K562 (cell line): ENCODE results near the gene TBC1D1. TPM values are rescaled to one million over a fixed set of nuclear protein-coding genes. Genes with fewer than 3 reads are reported as not detected.

Experiments used
- ATAC-seq: fragments of 200-7000 bp; cut with Tn5 transposase; 3 replicates; pipeline ENCODE4 v1.9.1; 2020; ENCODE audit warnings: moderate library complexity
- BruUV-seq: library from RNA; stranded (reverse); fragments of 400-500 nt; replicated peaks from 2 replicates; lab custom pipeline; 2021; lab: Mats Ljungman, UMichigan
- CTCF ChIA-PET: fragments of 300-600 bp; formaldehyde crosslinking; extraction: SDS; loops from one replicate; lab custom pipeline; 2021; ENCODE audit warnings: low intra/inter-chr PET ratio; lab: Yijun Ruan, JAX
- POLR2A ChIA-PET: fragments of 300-600, 350-650 bp; sonication (Branson Sonifier 250); formaldehyde crosslinking; extraction: SDS; loops from one replicate; lab custom pipeline; 2021; ENCODE audit warnings: antibody characterized with exemption, inconsistent platforms; lab: Yijun Ruan, JAX
- DNase-seq, 4 experiments: peaks; one replicate each; pipeline versions ENCODE4 v3.0.0 to v3.0.0-alpha.2; 2011 to 2018; ENCODE audit warnings: low spot score in 3 of 4, mixed read lengths in 3 of 4; ENCODE audit errors: extremely low read depth in 1 of 4
- FAIRE-seq: peaks from 2 replicates; lab custom pipeline; 2011; peaks lifted over from hg19 to GRCh38; lab: Jason Lieb, UNC
- H2AFZ ChIP-seq: 2 replicates; pipeline ENCODE4 v1.6.0; 2011; ENCODE audit warnings: low read depth, low read length, control low read depth, inconsistent platforms
- H3K27ac ChIP-seq: fragments of 200-600 bp; 3 replicates; pipeline ENCODE4 v1.8.0; 2011; ENCODE audit warnings: low read depth, mild to moderate bottlenecking, control low read depth, inconsistent platforms, low read length, moderate library complexity, mixed read lengths; ENCODE audit errors: extremely low read depth
- H3K27me3 ChIP-seq, 2 experiments: fragments of 300-600 bp in 1 of 2; 2 replicates in 1 of 2; 3 replicates in 1 of 2; pipeline versions ENCODE4 v1.6.0 to v1.8.0; 2011; ENCODE audit warnings: inconsistent platforms in 2 of 2, low read length in 2 of 2, mild to moderate bottlenecking in 1 of 2, mixed read lengths in 1 of 2, moderate library complexity in 1 of 2; ENCODE audit not compliant: control insufficient read depth in 2 of 2, insufficient read depth in 2 of 2
- H3K36me3 ChIP-seq: fragments of 300-600 bp; 3 replicates; pipeline ENCODE4 v1.8.0; 2011; ENCODE audit warnings: mild to moderate bottlenecking, low read length, inconsistent platforms; ENCODE audit not compliant: control insufficient read depth, insufficient read depth
- H3K4me1 ChIP-seq, 2 experiments: fragments of 200-600 bp in 1 of 2; replicated peaks in 1 of 2; 2 replicates in 1 of 2; 3 replicates in 1 of 2; pipeline versions ENCODE4 v1.5.1 to v1.8.0; 2011; ENCODE audit warnings: inconsistent platforms in 2 of 2, low read length in 2 of 2, mild to moderate bottlenecking in 1 of 2, mixed read lengths in 1 of 2, moderate library complexity in 1 of 2; ENCODE audit not compliant: control insufficient read depth in 2 of 2, insufficient read depth in 2 of 2
- H3K4me2 ChIP-seq: 2 replicates; pipeline ENCODE4 v1.6.1; 2011; ENCODE audit warnings: low read length, control low read depth, inconsistent platforms, mixed read lengths; ENCODE audit not compliant: insufficient read depth
- H3K4me3 ChIP-seq: fragments of 200-600 bp; sonication (generic), shearing (Covaris generic); 2 replicates; pipeline ENCODE4 v1.5.1; 2016; ENCODE audit warnings: control low read depth, inconsistent platforms
- H3K79me2 ChIP-seq: fragments of 200-600 bp; 3 replicates; pipeline ENCODE4 v1.8.0; 2011; ENCODE audit warnings: low read length, inconsistent platforms; ENCODE audit not compliant: control insufficient read depth, insufficient read depth
- H3K9ac ChIP-seq, 2 experiments: 2 replicates each; pipeline versions ENCODE4 v1.6.0 to v1.6.1; 2011; ENCODE audit warnings: low read depth in 2 of 2, low read length in 2 of 2, control low read depth in 1 of 2, inconsistent platforms in 1 of 2, mild to moderate bottlenecking in 1 of 2, mixed read lengths in 1 of 2; ENCODE audit not compliant: insufficient read depth in 1 of 2
- H3K9me1 ChIP-seq: one replicate; pipeline ENCODE4 v1.6.0; 2011; ENCODE audit warnings: inconsistent platforms, mild to moderate bottlenecking, low read length, moderate library complexity; ENCODE audit not compliant: control insufficient read depth, insufficient read depth
- H3K9me3 ChIP-seq: replicated peaks from 2 replicates; pipeline ENCODE4 v1.5.1; 2011; ENCODE audit warnings: low read depth, low read length, inconsistent platforms; ENCODE audit not compliant: control insufficient read depth, insufficient read depth
- H4K20me1 ChIP-seq: replicated peaks from 2 replicates; pipeline ENCODE4 v1.6.1; 2011; ENCODE audit warnings: low read length, inconsistent platforms, mixed read lengths; ENCODE audit not compliant: control insufficient read depth, insufficient read depth
- CBX8 ChIP-seq: fragments of 200-600 bp; sonication (generic); IDR thresholded peaks from 2 replicates; pipeline ENCODE4 v1.6.1; 2012; ENCODE audit warnings: borderline replicate concordance, mixed run types, low read depth, mild to moderate bottlenecking, moderate library complexity, mixed read lengths, low read length, control low read depth, inconsistent platforms; ENCODE audit not compliant: poor library complexity, severe bottlenecking; ENCODE audit errors: extremely low read depth
- CSDE1 ChIP-seq, 2 experiments: fragments of 450-650 bp; IDR thresholded peaks; 2 replicates each; pipeline ENCODE4 v1.6.1; 2016; ENCODE audit warnings: mild to moderate bottlenecking in 1 of 2
- ESRRB ChIP-seq: fragments of 250-450 bp; sonication (Bioruptor Pico); IDR thresholded peaks from 2 replicates; pipeline ENCODE4 v1.5.0; 2020; ENCODE audit warnings: mild to moderate bottlenecking, moderate library complexity, borderline replicate concordance
- GATA2 ChIP-seq: sonication (generic); formaldehyde crosslinking; IDR thresholded peaks from 2 replicates; pipeline ENCODE4 v1.4.0; 2020; ENCODE audit warnings: mild to moderate bottlenecking, missing genetic modification reagents
- GTF2F1 ChIP-seq: IDR thresholded peaks from 2 replicates; pipeline ENCODE4 v1.6.1; 2011; ENCODE audit warnings: low read depth, low read length, improper control_type of control experiment
- HDAC2 ChIP-seq: fragments of 450-650 bp; IDR thresholded peaks from 2 replicates; pipeline ENCODE4 v1.6.1; 2016; ENCODE audit warnings: mild to moderate bottlenecking
- KDM1A ChIP-seq, 2 experiments: fragments of 450-650 bp; IDR thresholded peaks; 2 replicates each; pipeline ENCODE4 v1.6.1; 2016; ENCODE audit warnings: mild to moderate bottlenecking in 2 of 2
- MAZ ChIP-seq, 2 experiments: fragments of 450-650 bp in 1 of 2; sonication (generic) in 1 of 2; formaldehyde crosslinking; IDR thresholded peaks in 1 of 2; conservative IDR thresholded peaks in 1 of 2; 2 replicates each; pipeline versions ENCODE4 v1.4.0 to v1.5.0; 2020; ENCODE audit warnings: mild to moderate bottlenecking in 1 of 2, missing genetic modification reagents in 1 of 2
- MED1 ChIP-seq: sonication (generic); formaldehyde crosslinking; IDR thresholded peaks from 2 replicates; pipeline ENCODE4 v1.8.1; 2023; ENCODE audit warnings: missing genetic modification reagents, borderline replicate concordance
- MTA1 ChIP-seq: fragments of 450-650 bp; IDR thresholded peaks from 2 replicates; pipeline ENCODE4 v1.6.1; 2017; ENCODE audit warnings: borderline replicate concordance
- TAF1 ChIP-seq: IDR thresholded peaks from 2 replicates; pipeline ENCODE4 v1.6.1; 2011; ENCODE audit warnings: mild to moderate bottlenecking, low read length, moderate library complexity; ENCODE audit not compliant: insufficient read depth, control insufficient read depth, severe bottlenecking; ENCODE audit errors: extremely low read depth
- TAF9B ChIP-seq: fragments of 450-650 bp; IDR thresholded peaks from 2 replicates; pipeline ENCODE4 v1.6.1; 2018; ENCODE audit warnings: mild to moderate bottlenecking; ENCODE audit not compliant: partially characterized antibody
- U2AF2 ChIP-seq: fragments of 200-400 bp; formaldehyde crosslinking; optimal IDR thresholded peaks from 2 replicates; pipeline ENCODE3; 2017; ENCODE audit warnings: low read depth, mild to moderate bottlenecking, low read length
- XRCC4 ChIP-seq: IDR thresholded peaks from one replicate; pipeline ENCODE4 v1.6.1; 2011; ENCODE audit not compliant: insufficient read depth, insufficient read length; ENCODE audit errors: extremely low read depth
- ZBED1 ChIP-seq: IDR thresholded peaks from 2 replicates; pipeline ENCODE4 v1.6.1; 2014
- ZBTB9 ChIP-seq: fragments of 450-650 bp; formaldehyde crosslinking; IDR thresholded peaks from 2 replicates; pipeline ENCODE4 v1.4.0; 2020; ENCODE audit warnings: mild to moderate bottlenecking, moderate library complexity
- ZKSCAN1 ChIP-seq: fragments of 150-350 bp; IDR thresholded peaks from 2 replicates; pipeline ENCODE4 v1.6.1; 2016; ENCODE audit warnings: low read depth, low read length
- ZNF184 ChIP-seq: sonication (generic); formaldehyde crosslinking; IDR thresholded peaks from 2 replicates; pipeline ENCODE4 v1.5.0; 2020; ENCODE audit warnings: missing genetic modification reagents
- ZNF655 ChIP-seq: fragments of 250-450 bp; sonication (Bioruptor Pico); IDR thresholded peaks from 2 replicates; pipeline ENCODE4 v1.5.0; 2021
- WGBS: fragments of 100-300 bp; shearing (Covaris generic); methylation state at CpG from one replicate; pipeline ENCODE4 v1.1.6; 2016; ENCODE audit warnings: low coverage, mixed read lengths; ENCODE audit not compliant: insufficient coverage; ENCODE audit errors: missing lambda C conversion rate; 5-methylcytosine and 5-hydroxymethylcytosine counted together
- in situ Hi-C: fragments of 300-500 bp; cut with MboI; formaldehyde crosslinking; loops from 4 replicates; pipeline ENCODE4 v1.15.0; 2018; ENCODE audit warnings: inconsistent platforms, mixed read lengths
- intact Hi-C: fragments of 100-400 bp; cut with micrococcal nuclease; formaldehyde crosslinking; loops from 2 replicates; pipeline ENCODE4 v1.14.2; 2022
- polyA plus RNA-seq, 8 experiments: library from polyadenylated mRNA; depleted of rRNA in 4 of 8; stranded (reverse) in 5 of 8; unstranded in 3 of 8; fragments of >200 nt; fragmentation: Nextera tagmentation in 2 of 8; fragmentation: Illumina TruSeq in 1 of 8; extraction: Ambion mirVana in 2 of 8; extraction: Trizol in 1 of 8; gene quantifications; 2 replicates each; pipeline versions ENCODE4 v1.2.1 to v1.2.3, GENCODE V29; 2011 to 2014; ENCODE audit warnings: inconsistent platforms in 1 of 8, missing spikeins in 1 of 8
- total RNA-seq, 7 experiments: library from RNA; depleted of rRNA in 6 of 7; stranded (reverse); fragments of >200 nt in 6 of 7; fragmentation: Illumina TruSeq in 2 of 7; extraction: Trizol in 2 of 7; gene quantifications; 2 replicates each; pipeline versions ENCODE4 v1.2.1 to v1.2.3, GENCODE V29; 2011 to 2021; ENCODE audit warnings: low replicate concordance in 1 of 7

TBC1D1 gene
- total and polyA plus RNA-seq, 9 of the 15 experiments (the other 6 are each of a cell fraction or from before 2014, with no cell fraction given), result 0.59 to 14.2 (median 8.8) TPM

DNA sequence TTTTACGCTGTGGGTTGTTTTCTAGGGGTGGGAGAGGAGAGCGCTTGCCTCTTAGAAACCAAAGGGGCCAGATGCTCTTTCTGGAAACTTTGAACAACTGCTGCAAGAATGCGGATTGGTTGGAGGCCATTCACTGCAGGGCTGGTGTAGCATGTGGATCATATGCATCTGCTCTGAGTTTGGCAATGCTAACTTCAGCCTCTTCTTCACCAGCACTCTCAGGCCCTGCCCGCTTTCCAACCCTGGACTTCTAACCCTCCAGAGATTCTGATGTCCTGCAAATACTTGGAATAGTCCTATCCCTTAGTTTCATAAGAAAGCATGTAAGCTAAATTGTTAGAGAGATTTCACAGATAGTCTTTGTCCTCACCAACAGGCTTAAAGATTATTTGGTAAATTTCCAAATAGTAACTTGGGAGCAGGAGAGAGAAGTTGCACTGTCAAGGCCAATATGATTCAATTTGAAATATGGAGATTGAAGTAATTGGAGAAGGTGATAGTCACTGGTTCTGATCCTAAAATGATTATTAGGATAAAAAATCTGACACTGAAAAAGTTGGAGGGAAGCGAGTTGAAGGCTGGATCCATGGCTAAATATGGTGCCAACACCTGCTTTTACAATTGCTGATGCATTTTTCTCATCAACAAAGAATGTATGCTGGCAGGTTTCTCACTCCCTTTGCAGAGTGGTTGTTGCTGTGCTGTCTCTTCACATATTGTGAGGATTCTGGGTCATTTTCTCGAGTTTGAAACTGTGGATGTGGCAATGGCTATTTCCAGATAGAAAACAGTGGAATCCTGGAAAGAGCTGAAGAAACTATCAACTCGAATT, 279.7 kb downstream of the TBC1D1 start:
- no peaks in the 10 kb centered on the region; a peak in 1 of 5 replicates for H3K4me1 ChIP-seq
- WGBS, result 36% methylated on average over 7 of the region's 7 CpGs
- no peak for FAIRE-seq
- no peak overlapping the region for H2AFZ ChIP-seq
- no peaks in the 10 kb centered on the region for H3K79me2 ChIP-seq
- peaks cover 5 to 17% of the 10 kb centered on the region in 2 experiments; a peak in 4 of 5 replicates for H3K27me3 ChIP-seq
- no peak for ATAC-seq
- H3K36me3 ChIP-seq, result no peaks in the 10 kb centered on the region
- TF ChIP-seq MED1 (no peak), XRCC4 (no peak), TAF1 (no peak), KDM1A (IDR thresholded peaks at IDR 0.05) (no peak), ZNF655 (CRISPR knock-in tag) (no peak), MTA1 (no peak), U2AF2 (no peak), ZBTB9 (CRISPR knock-in tag) (no peak), HDAC2 (no peak), ZBED1 (no peak), GATA2 (no peak), TAF9B (no peak), MAZ (CRISPR knock-in tag; conservative IDR thresholded peaks at IDR 0.05 in 1 of 2, IDR thresholded peaks at IDR 0.05 in 1 of 2) (no peak), ZKSCAN1 (no peak), CSDE1 (IDR thresholded peaks at IDR 0.05) (no peak), GTF2F1 (no peak), CBX8 (no peak), ESRRB (no peak), ZNF184 (CRISPR knock-in tag) (no peak)
- no peak overlapping the region for H3K4me2 ChIP-seq
- intact Hi-C loops (loop anchor here (10.0 kb wide), 1 partner anchor 414 kb away; no protein-coding TSS in a partner anchor), in situ Hi-C loops (loop anchor here (5.0 kb wide), 1 partner anchor 88 kb away; no protein-coding TSS in a partner anchor)
- CTCF ChIA-PET, result no interaction called here
- no peak overlapping the region for H3K27ac ChIP-seq
- H3K9ac ChIP-seq, result no peak overlapping the region
- no peaks in the 10 kb centered on the region for H3K9me1 ChIP-seq
- BruUV-seq, result no TSS peak
- no peak overlapping the region for H3K4me3 ChIP-seq
- no peaks in the 10 kb centered on the region for H3K9me3 ChIP-seq
- POLR2A ChIA-PET, result interaction anchor here (0.6 kb wide), 1 partner anchor 403 kb away, joined by 4 read pairs; no protein-coding TSS in a partner anchor
- DNase-seq, result no peak
- H4K20me1 ChIP-seq, result no peaks in the 10 kb centered on the region
